ENCODE measurements around the gene DNLZ.
"Not testable (repeated sequence)": the region's sequence is repeated elsewhere in the genome, so short reads cannot be mapped to it uniquely, and the experiment has no call there.

DNLZ gene

DNA sequence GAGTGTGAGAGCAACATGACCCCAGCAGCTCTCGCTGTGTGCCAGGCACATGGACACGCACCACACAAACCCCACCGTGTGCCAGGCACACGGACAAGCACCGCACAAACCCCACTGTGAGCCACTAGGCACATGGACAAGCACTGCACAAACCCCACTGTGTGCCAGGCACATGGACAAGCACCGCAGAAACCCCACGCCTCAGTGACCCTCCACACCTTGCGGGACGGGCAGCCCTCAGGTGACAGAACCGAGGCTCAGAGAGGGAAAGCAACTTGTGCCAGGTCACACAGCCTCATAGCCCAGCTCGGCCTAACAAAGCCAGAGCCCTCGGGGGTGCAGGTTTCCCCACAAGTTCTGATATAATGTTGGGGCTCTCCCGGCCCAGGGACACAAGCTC, 38.2 kb downstream of the DNLZ start:
- TF ChIP-seq POLR2A (IDR thresholded peaks at IDR 0.05; ENCODE audit: low read depth, low read length) (no peak), POLR2AphosphoS5 (IDR thresholded peaks at IDR 0.05; ENCODE audit: low read depth, low read length) (no peak), TAF1 (IDR thresholded peaks at IDR 0.05; ENCODE audit: borderline replicate concordance, low read depth, low read length) (no peak)
- FAIRE-seq (no peak), DNase-seq (ENCODE audit: insufficient read length) (no peak)

DNA sequence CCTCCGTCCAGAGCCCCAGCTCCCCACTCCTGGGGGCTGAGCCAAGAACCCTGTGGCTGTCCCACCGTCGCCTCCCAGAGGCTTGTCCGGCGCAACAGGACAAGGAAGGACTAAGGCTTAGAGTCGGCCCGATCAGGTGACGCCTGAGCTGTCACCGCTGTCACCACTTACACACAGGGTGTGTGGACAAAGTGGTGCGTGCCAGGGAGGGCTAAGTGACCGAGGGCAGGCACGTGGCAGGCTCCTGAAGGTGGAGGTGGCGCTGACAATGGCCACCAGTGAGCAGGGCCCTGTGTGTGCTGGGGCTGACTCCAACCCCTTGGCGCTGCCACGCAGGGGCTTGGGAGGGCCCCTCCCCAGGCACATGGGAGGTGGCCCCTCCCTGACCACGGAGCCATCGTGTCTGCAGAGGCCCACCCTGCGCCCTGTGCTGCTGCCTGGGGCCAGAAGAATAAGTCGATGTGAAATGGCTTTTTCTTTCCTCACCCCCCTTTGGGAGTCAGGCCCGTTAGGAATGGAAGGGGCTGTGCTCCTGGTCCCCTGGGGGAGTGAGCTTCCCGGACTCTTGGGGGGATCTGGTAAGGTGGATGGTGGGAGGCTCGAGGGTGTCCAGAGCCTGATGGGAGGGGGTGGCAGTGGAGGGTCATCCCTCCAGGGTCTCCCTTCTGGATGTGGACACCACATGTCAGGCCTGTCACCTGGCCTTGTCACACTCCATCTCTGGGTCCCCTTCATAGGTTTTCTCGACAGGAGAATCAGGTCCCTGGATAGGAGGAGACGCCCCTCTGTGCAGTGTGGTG, 38.8 kb downstream of the DNLZ start:
- TF ChIP-seq POLR2AphosphoS5 (IDR thresholded peaks at IDR 0.05; ENCODE audit: low read depth, low read length) (no peak), POLR2A (IDR thresholded peaks at IDR 0.05; ENCODE audit: low read depth, low read length) (no peak)
- FAIRE-seq (no peak), DNase-seq (ENCODE audit: insufficient read length) (no peak)

DNA sequence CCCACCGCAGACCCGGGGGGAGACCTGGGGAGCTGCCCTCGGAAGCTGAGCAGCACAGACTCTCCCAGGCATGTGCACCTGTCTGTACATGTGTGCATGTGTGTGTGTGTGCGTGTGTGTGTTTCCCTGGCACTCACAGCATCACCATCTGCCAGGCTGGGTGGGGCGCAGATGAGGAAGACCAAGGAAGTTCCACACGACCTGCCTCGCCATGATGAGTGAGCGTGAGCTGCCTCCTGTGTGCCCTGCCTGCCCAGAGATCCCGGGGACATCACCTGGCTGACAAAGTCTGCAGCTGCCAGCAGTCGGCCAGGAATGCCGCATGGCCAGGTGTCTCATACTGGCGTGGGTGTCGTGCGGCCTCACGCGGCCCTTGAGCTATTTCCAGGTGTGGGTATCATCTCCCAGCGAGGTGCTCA, 40.2 kb downstream of the DNLZ start:
- FAIRE-seq (no peak), DNase-seq (ENCODE audit: insufficient read length) (no peak)
- TF ChIP-seq POLR2AphosphoS5 (IDR thresholded peaks at IDR 0.05; ENCODE audit: low read depth, low read length) = no peak

DNA sequence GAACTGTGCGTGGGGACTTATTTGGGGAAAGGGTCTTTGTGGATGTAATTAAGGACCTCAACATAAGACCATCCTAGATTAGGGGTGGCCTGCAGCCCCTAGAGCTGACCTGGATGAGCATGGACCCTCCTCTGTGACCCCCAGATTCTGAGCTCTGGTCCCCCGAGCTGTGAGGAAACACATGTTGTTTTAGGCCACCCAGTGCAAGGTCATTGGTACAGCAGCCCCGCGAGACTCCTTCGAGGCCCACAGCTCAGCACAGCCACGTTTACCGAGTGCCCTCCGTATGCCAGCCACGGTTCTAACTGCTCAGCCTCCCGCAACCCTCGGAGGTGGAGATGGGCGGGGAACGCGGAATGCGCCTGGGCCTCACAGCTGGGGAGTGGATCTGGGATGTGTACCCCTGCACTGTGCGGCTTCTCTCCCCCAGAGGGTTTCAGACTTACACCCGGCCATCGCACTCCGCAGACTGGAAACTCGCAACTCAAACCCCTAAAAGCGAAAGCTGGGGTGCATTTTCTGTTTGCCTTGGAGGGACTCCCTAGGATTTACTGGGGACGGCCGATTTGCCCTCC, 40.7 kb downstream of the DNLZ start:
- FAIRE-seq = no peak

DNA sequence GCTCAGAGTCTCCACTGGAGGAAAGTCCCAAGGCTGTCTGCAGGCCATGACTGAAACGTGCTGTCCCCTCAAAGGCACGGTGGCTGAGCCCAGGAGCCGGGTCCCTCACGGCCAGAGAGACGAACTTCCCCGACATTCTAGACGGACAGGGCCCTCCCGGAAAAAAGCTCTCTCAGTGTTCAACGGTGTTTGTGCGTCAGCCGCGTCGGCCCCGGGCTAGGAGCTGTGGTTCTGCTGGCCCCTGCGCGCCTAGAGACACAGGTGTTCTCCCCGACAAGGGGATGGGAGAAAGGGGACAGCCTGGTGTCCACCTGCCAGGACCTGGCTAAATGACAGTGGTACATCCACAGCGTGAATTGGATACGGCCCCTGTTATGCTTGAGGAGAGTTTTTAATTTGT, 42.0 kb downstream of the DNLZ start:
- no peak for DNase-seq (ENCODE audit: insufficient read length)
- TF ChIP-seq TAF1 (IDR thresholded peaks at IDR 0.05; ENCODE audit: borderline replicate concordance, low read depth, low read length) (no peak), POLR2A (IDR thresholded peaks at IDR 0.05; ENCODE audit: low read depth, low read length) (no peak), POLR2AphosphoS5 (IDR thresholded peaks at IDR 0.05; ENCODE audit: low read depth, low read length) (no peak)
- no peak for FAIRE-seq

More for the DNA sequence above, 40.7 kb downstream of the DNLZ start:
- TF ChIP-seq TAF1 (IDR thresholded peaks at IDR 0.05; ENCODE audit: borderline replicate concordance, low read depth, low read length) = no peak
- no peak for TF ChIP-seq POLR2A (IDR thresholded peaks at IDR 0.05; ENCODE audit: low read depth, low read length)
- TF ChIP-seq POLR2AphosphoS5 (IDR thresholded peaks at IDR 0.05; ENCODE audit: low read depth, low read length) = no peak
- DNase-seq (ENCODE audit: insufficient read length) = no peak

DNA sequence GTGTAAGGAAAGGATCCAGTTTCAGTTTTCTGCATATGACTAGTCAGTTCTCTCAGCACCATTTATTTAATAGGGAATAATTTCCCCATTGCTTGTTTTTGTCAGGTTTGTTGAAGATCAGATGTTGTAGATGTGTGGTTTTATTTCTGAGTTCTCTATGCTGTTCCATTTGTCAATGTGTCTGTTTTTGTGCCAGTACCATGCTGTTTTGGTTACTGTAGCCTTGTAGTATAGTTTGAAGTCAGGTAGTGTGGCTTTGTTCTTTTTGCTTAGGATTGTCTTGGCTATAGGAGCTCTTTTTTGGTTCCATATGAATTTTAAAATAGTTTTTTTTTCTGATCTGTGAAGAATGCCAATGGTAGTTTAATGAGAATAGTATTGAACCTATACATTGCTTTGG, 42.6 kb downstream of the DNLZ start:
- not testable (repeated sequence) for DNase-seq (ENCODE audit: insufficient read length); FAIRE-seq

DNA sequence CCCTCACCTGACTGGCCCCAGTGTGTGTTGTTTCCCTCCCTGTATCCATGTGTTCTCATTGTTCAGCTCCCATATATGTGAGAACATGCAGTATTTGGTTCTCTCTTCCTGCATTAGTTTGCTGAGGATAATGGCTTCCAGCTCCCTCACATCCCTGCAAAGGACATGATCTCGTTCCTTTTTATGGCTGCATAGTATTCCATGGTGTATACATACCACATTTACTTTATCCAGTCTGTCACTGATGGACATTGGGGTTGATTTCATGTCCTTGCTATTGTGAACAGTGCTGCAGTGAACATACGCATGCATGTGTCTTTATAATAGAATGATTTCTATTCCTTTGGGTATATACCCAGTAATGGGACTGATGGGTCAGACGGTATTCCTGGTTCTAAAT, 43.6 kb downstream of the DNLZ start:
- FAIRE-seq; DNase-seq (ENCODE audit: insufficient read length): not testable (repeated sequence)

DNA sequence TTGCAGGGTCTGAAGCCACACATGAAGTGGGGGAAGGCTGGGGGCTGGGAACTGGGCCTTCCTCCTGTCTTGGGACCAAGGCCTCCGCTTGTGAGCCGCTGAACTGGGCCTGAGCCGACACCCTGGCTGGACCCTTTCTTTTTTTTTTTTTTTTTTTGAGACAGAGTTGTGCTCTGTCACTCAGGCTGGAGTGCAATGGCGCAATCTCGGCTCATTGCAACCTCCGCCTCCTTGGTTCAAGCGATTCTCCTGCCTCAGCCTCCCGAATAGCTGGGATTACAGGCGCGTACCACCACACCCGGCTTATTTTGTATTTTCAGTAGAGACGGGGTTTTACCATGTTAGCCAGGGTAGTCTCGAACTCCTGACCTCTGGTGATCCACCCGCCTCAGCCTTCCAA, 44.3 kb downstream of the DNLZ start:
- DNase-seq (ENCODE audit: insufficient read length); FAIRE-seq: not testable (repeated sequence)

DNA sequence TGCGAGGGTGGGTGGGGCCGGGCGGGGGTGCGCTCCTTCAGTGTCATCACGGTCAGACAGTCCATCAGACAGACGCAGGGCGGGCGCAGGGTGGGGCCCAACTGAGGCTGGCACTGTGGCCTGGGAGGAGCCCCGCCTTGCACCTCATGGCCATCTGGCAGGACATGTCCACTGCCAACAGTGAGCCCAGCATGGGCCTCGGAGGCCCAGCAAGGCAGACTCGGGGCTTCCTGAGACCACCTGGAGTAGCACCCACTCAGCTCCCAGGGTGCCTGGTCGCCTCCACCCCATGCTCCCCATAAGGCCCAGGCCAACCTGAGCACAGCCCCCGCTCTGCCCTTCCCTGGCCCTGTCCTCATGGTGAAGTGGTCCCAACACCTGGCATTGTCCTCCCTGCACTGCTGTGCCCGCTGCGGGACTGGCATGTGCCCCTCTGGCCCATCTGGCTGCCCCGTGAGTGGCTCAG, 44.7 kb downstream of the DNLZ start:
- no peak for DNase-seq (ENCODE audit: insufficient read length)
- FAIRE-seq = no peak
- TF ChIP-seq POLR2AphosphoS5 (IDR thresholded peaks at IDR 0.05; ENCODE audit: low read depth, low read length) (no peak), TAF1 (IDR thresholded peaks at IDR 0.05; ENCODE audit: borderline replicate concordance, low read depth, low read length) (no peak), POLR2A (IDR thresholded peaks at IDR 0.05; ENCODE audit: low read depth, low read length) (no peak)

DNA sequence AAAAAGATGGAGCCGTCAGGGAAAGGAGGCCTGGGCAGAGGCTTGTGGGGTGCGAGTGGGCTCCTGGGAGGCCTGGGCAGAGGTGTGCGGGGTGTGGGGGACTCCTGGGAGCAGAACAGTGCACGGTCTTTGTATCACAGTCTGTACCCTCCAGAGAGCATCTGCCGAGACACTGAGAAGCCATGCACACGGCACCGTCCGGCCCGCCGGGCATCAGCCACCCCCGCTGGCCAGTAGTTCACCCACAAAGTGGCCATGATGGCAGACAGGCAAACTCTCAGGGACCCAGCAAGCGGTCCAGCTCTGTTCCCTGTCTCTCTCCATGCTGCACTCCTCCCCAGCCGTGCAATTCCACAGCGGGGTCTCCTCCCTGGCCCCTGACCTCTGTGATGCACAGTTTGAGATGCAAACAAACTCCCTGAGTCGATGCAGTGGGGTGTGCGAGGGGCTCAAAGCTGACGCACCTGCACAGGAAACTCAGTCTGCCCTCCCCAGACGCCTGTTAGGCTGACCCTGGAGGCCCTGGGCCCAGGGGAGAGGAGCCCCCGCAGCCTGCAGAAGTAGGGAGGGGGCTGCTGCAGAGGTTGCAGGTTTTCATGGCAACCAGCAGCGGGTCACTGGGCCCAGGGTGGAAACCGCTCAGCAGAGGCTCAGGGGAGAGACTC, 45.3 kb downstream of the DNLZ start:
- TF ChIP-seq POLR2AphosphoS5 (IDR thresholded peaks at IDR 0.05; ENCODE audit: low read depth, low read length) (no peak), TAF1 (IDR thresholded peaks at IDR 0.05; ENCODE audit: borderline replicate concordance, low read depth, low read length) (no peak), POLR2A (IDR thresholded peaks at IDR 0.05; ENCODE audit: low read depth, low read length) (no peak)
- FAIRE-seq (no peak), DNase-seq (ENCODE audit: insufficient read length) (no peak)

DNA sequence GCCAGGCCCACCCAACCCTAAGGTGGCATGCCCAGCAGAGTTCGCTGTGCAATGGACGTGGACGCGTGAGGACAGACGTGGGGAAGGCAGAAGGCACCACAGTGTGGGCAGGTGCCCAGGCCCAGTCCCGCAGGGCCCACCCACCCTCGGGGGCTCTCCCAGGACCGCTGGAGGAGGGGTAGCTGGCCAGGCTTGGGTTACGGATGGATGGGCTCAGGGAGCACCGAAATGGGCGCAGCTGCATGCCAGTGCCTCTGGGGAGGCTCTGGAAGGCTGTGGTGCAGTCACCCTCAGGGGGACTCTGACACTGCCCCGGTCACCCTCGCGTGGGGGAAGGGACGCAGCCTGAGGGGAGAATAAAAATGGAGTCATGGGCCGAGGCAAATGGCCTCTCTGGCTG, 45.8 kb downstream of the DNLZ start:
- TF ChIP-seq TAF1 (IDR thresholded peaks at IDR 0.05; ENCODE audit: borderline replicate concordance, low read depth, low read length) = no peak
- FAIRE-seq = no peak
- no peak for DNase-seq (ENCODE audit: insufficient read length)

DNA sequence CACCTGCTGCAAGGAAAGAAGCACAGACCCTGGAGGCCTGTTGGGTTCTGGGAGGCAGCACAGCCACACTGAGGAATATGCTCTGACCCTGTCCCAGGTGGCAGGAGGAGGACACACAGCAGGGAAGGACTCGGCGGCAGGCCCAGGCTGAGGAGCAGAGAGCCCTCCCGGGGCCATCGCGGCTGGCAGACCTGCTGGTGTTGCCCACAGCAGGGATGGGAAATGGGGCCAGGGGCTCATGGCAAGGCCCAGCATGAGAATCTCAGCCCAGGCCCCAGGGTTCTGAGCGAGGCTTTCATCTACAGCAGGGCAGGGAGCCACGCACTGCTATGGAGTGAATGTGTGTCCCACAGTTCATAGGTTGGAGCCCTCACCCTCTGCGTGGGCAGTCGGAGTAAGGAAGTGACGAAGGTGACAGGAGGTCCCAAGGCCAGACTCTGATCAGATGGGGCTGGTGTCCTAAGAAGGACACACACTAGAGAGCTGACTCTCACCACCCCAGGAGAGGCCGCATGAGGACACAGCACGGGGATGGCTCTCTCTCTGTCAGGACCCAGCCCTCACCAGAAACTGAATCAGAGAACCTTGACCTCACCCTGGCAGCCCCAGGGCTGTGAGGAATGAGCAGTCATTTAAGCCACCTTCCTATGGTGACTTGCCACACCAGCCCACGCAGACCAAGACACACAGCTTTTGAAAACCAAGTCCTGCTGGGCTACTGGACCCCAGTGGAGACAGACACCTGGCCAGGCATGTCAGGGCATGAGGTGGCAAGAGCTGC, 46.5 kb downstream of the DNLZ start:
- TF ChIP-seq TAF1 (IDR thresholded peaks at IDR 0.05; ENCODE audit: borderline replicate concordance, low read depth, low read length) = no peak
- TF ChIP-seq POLR2AphosphoS5 (IDR thresholded peaks at IDR 0.05; ENCODE audit: low read depth, low read length) = no peak
- no peak for TF ChIP-seq POLR2A (IDR thresholded peaks at IDR 0.05; ENCODE audit: low read depth, low read length)
- FAIRE-seq = no peak
- DNase-seq (ENCODE audit: insufficient read length) = no peak

All from GM12892 (cell line).